Smooth muscle cell (in vitro differentiated cells): ENCODE data around the gene PLPP1. TPM values are rescaled to one million over a fixed set of nuclear protein-coding genes. Genes with fewer than 3 reads are reported as not detected.

Experiments used
- DNase-seq: peaks from one replicate; lab custom pipeline; 2025; ENCODE audit not compliant: unreplicated experiment; lab: John Stamatoyannopoulos, UW
- H2AFZ ChIP-seq: fragments of 200-600 bp; sonication (generic); 2 replicates; pipeline ENCODE4 v1.6.0; 2016; ENCODE audit warnings: antibody characterized with exemption, low read depth, mild to moderate bottlenecking
- H3F3A ChIP-seq: fragments of 200-600 bp; sonication (generic); 2 replicates; pipeline ENCODE4 v1.6.0; 2017; ENCODE audit warnings: antibody characterized with exemption, low read depth
- H3K27ac ChIP-seq: fragments of 200-600 bp; sonication (generic); 2 replicates; pipeline ENCODE4 v1.5.1; 2016; ENCODE audit warnings: low read depth, mild to moderate bottlenecking
- H3K27me3 ChIP-seq: fragments of 200-600 bp; sonication (generic); 2 replicates; pipeline ENCODE4 v1.6.1; 2016; ENCODE audit warnings: low read depth, mild to moderate bottlenecking
- H3K36me3 ChIP-seq: fragments of 200-600 bp; sonication (generic); 2 replicates; pipeline ENCODE4 v1.5.1; 2016; ENCODE audit warnings: low read depth
- H3K4me1 ChIP-seq: fragments of 200-600 bp; sonication (generic); 2 replicates; pipeline ENCODE4 v1.5.1; 2016; ENCODE audit warnings: low read depth
- H3K4me2 ChIP-seq: fragments of 200-600 bp; sonication (generic); 2 replicates; pipeline ENCODE4 v1.6.0; 2016; ENCODE audit warnings: mild to moderate bottlenecking
- H3K4me3 ChIP-seq: fragments of 200-600 bp; sonication (generic); 2 replicates; pipeline ENCODE4 v1.5.1; 2016; ENCODE audit warnings: mild to moderate bottlenecking
- H3K79me2 ChIP-seq: fragments of 200-600 bp; sonication (generic); 2 replicates; pipeline ENCODE4 v1.6.0; 2016; ENCODE audit warnings: low read depth, mild to moderate bottlenecking
- H3K9ac ChIP-seq: fragments of 200-600 bp; sonication (generic); 2 replicates; pipeline ENCODE4 v1.6.0; 2016; ENCODE audit warnings: low read depth
- H3K9me3 ChIP-seq: fragments of 200-600 bp; sonication (generic); replicated peaks from 2 replicates; pipeline ENCODE4 v1.5.1; 2016; ENCODE audit warnings: low read depth
- H4K20me1 ChIP-seq: fragments of 200-600 bp; sonication (generic); 2 replicates; pipeline ENCODE4 v1.6.0; 2016; ENCODE audit warnings: low read depth
- CTCF ChIP-seq: fragments of 200-600 bp; sonication (generic); IDR thresholded peaks from 2 replicates; pipeline ENCODE4 v1.5.1; 2017; ENCODE audit warnings: borderline replicate concordance, mild to moderate bottlenecking, antibody characterized with exemption; ENCODE audit not compliant: insufficient read depth, poor library complexity, severe bottlenecking
- WGBS: methylation state at CpG from one replicate; pipeline ENCODE4 v1.1.7; 2016; ENCODE audit warnings: low lambda C conversion rate; 5-methylcytosine and 5-hydroxymethylcytosine counted together
- polyA plus RNA-seq: library from polyadenylated mRNA; unstranded; fragments of >200 nt; fragmentation: Nextera tagmentation; extraction: Ambion mirVana; gene quantifications from 2 replicates; pipeline ENCODE4 v1.2.1, GENCODE V29; 2016
- total RNA-seq: library from RNA; depleted of rRNA; stranded (reverse); fragments of >200 nt; gene quantifications from 2 replicates; pipeline ENCODE4 v1.2.3, GENCODE V29; 2014

PLPP1 gene
- total and polyA plus RNA-seq, 2 experiments from 2014 or later, result 47.2 to 108 TPM

GRCh38 chr5:55502759-55503158 lies 32.0 kb downstream of the PLPP1 start:
- Histone ChIP-seq H3K4me1 (peaks cover 4% of the 10 kb centered on the region), H3K4me2 (no peak overlapping the region), H3F3A (no peaks in the 10 kb centered on the region), H3K9me3 (no peaks in the 10 kb centered on the region), H3K79me2 (peaks cover 66% of the 10 kb centered on the region), H2AFZ (no peak overlapping the region), H3K9ac (no peak overlapping the region), H3K36me3 (no peaks in the 10 kb centered on the region), H3K27ac (no peak overlapping the region), H4K20me1 (peaks cover 48% of the 10 kb centered on the region), H3K27me3 (no peaks in the 10 kb centered on the region), H3K4me3 (no peak overlapping the region)
- DNase-seq, result no peak
- no peak for TF ChIP-seq CTCF
- WGBS, result 89% methylated on average over 3 of the region's 3 CpGs

GRCh38 chr5:55498457-55498856 lies 36.3 kb downstream of the PLPP1 start:
- Histone ChIP-seq H3K36me3 (no peaks in the 10 kb centered on the region), H3K4me1 (peaks cover 4% of the 10 kb centered on the region), H3K9ac (no peak overlapping the region), H3K4me3 (no peak overlapping the region), H4K20me1 (peaks cover 40% of the 10 kb centered on the region), H3F3A (no peaks in the 10 kb centered on the region), H3K4me2 (no peak overlapping the region), H3K27me3 (no peaks in the 10 kb centered on the region), H2AFZ (no peak overlapping the region), H3K79me2 (peaks cover 57% of the 10 kb centered on the region), H3K9me3 (no peaks in the 10 kb centered on the region), H3K27ac (no peak overlapping the region)
- 84% methylated on average over 2 of the region's 2 CpGs for WGBS
- no peak for DNase-seq
- no peak for TF ChIP-seq CTCF

GRCh38 chr5:55497712-55498111 lies 37.1 kb downstream of the PLPP1 start:
- H2AFZ ChIP-seq, result no peak overlapping the region
- no peaks in the 10 kb centered on the region for H3K9me3 ChIP-seq
- H3K4me1 ChIP-seq, result peaks cover 4% of the 10 kb centered on the region
- H3K27ac ChIP-seq, result no peak overlapping the region
- H3K4me2 ChIP-seq, result no peak overlapping the region
- no peak for TF ChIP-seq CTCF
- H3F3A ChIP-seq, result no peaks in the 10 kb centered on the region
- H3K36me3 ChIP-seq, result no peaks in the 10 kb centered on the region
- peaks cover 36% of the 10 kb centered on the region for H4K20me1 ChIP-seq
- H3K79me2 ChIP-seq, result peaks cover 63% of the 10 kb centered on the region
- no peak overlapping the region for H3K9ac ChIP-seq
- DNase-seq, result no peak
- H3K27me3 ChIP-seq, result no peaks in the 10 kb centered on the region
- no peak overlapping the region for H3K4me3 ChIP-seq

GRCh38 chr5:55495216-55495615 lies 39.5 kb downstream of the PLPP1 start:
- 100% methylated on average over 1 of the region's 1 CpG for WGBS
- no peak overlapping the region for H3K4me2 ChIP-seq
- H3K9me3 ChIP-seq, result no peaks in the 10 kb centered on the region
- no peaks in the 10 kb centered on the region for H3F3A ChIP-seq
- H3K4me3 ChIP-seq, result no peak overlapping the region
- no peak for DNase-seq
- peaks cover 35% of the 10 kb centered on the region for H4K20me1 ChIP-seq
- no peak overlapping the region for H2AFZ ChIP-seq
- no peak for TF ChIP-seq CTCF
- H3K27ac ChIP-seq, result no peak overlapping the region
- no peak overlapping the region for H3K9ac ChIP-seq
- H3K79me2 ChIP-seq, result peaks cover 59% of the 10 kb centered on the region
- no peaks in the 10 kb centered on the region for H3K36me3 ChIP-seq
- H3K27me3 ChIP-seq, result no peaks in the 10 kb centered on the region
- H3K4me1 ChIP-seq, result no peaks in the 10 kb centered on the region
